GM12874 (cell line): Measurements from ENCODE around the gene UGT3A2.
A peak's percentile ranks its signal among the peaks of the same experiment; 100 is the strongest.

ENCODE experiments used
- CTCF ChIP-seq: IDR thresholded peaks from 2 replicates; pipeline ENCODE4 v1.5.1; 2011; ENCODE audit warnings: low read depth, mild to moderate bottlenecking, control low read depth, low read length, moderate library complexity; ENCODE audit not compliant: insufficient read depth

Gene UGT3A2

GRCh38 chr5:36079200-36079781, 12.6 kb upstream of the UGT3A2 start:
- peak; percentile 71; the same call in 1 of the 2 replicates for TF ChIP-seq CTCF

DNA sequence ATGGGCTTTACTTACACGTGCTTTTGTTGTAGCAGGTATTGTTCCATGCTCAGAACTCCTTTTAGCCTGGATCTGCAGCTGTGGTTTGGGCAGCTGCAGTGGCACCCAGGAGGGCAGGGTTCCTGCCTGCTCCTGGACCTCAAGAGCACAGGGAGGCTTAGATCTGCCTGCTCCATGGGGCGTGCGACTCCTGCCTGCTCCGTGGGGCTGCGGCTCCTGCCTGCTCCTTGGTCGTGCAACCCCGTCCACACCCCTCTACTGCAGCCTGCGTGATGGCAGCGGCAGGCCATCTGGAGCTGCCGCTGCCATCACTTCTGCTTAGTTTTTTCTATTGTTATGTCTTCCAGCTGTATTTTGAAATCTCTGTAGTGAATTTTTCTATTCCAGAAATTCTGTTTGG, 11.7 kb upstream of the UGT3A2 start:
- TF ChIP-seq CTCF, result no peak

DNA sequence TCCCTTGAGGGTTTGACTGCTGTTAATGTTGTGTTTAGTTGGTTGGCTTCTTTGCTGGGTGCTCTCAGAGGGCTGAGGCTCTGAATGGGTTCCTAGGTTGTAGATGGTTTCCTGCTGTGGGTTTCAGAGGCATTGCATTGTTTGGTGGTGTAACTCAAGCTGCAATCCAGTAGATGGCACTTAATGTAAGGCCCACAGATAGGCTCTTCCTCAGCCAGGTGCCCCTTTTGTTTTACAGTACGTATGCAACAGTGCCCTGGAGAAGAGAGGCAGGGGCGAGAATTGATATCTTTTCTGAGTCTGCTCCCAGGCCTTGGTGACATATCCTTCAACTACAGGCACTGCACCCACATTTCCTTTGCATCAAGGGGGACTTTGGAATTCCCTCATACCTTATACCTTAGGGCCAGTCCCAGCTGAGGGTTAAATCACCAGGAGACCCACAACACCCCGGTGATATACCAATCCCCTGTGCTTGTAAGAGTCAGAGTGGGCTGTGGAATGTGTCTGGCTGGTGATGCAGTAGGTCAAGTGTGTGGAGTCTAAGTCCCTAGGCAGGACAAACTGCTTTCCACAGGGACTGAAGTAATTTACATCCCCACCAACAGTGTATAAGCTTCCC, 7.0 kb upstream of the UGT3A2 start:
- TF ChIP-seq CTCF, result peak; percentile 48; the same call in 1 of the 2 replicates

- no peak for TF ChIP-seq CTCF
These were observed 4.2 kb upstream of the UGT3A2 start for GRCh38 chr5:36070687-36071571.

DNA sequence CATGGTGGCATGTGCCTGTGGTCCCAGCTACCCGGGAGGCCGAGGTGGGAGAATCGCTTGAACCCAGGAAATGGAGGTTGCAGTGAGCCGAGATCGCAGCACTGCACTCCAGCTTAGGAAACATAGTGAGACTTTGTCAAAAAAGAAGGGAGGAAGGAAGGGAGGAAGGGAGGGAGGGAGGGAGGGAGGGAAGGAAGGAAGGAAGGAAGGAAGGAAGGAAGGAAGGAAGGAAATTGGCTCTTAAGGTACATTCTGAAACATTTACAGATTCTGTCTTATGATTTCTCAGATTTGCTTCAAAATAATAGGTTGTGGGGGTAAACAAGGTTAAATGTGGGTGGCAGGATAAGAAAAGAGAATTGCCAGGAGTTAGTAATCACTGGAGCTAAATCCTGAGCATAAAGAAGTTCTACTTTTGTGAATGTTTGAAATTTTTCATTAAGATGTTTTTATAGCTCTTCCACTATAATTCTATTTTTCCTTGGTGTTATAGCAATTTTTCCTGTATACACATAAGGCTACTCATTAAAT, 2.1 kb upstream of the UGT3A2 start:
- TF ChIP-seq CTCF, result no peak

GRCh38 chr5:36066001-36066539, 612 bp downstream of the UGT3A2 start:
- TF ChIP-seq CTCF, result no peak

DNA sequence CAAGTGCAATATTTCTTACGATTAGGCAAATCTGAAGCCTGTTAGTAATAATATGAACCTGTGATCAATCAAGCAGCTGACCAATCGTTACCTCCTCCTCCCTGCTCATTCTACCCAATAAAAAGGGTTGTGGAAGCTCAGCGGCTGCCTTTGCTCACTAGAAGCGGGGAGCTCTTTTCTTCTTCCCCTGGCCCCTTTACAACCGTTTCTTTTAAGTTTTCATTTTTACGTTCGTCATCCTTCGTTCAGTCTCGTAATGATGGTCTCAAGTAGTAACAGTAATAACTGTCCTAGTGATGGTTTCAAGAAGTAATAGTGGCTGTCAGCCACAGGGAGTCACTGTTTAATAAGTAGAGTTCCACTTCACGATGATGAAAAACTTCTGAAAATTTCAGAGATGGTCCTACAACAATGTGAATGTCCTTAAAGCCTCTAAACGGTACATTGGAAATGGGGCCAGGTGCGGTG, 6.2 kb downstream of the UGT3A2 start:
- no peak for TF ChIP-seq CTCF
